H1 (cell line): ENCODE data around the gene ABHD14A. TPM values are rescaled to one million over a fixed set of nuclear protein-coding genes. Genes with fewer than 3 reads are reported as not detected.

ENCODE experiments used
- BCL11A ChIP-seq, 2 experiments: IDR thresholded peaks; one replicate each; pipeline ENCODE4 v1.6.1; 2011; ENCODE audit warnings: low read depth in 2 of 2, low read length in 2 of 2, mild to moderate bottlenecking in 2 of 2
- CEBPB ChIP-seq: IDR thresholded peaks from 2 replicates; pipeline ENCODE4 v1.6.1; 2012; ENCODE audit warnings: low read depth, low read length
- CHD1 ChIP-seq: IDR thresholded peaks from 2 replicates; pipeline ENCODE4 v1.6.1; 2012; ENCODE audit warnings: low read depth, low read length, improper control_type of control experiment
- CREB1 ChIP-seq: IDR thresholded peaks from 2 replicates; pipeline ENCODE4 v1.6.1; 2012; ENCODE audit warnings: inconsistent platforms
- CTBP2 ChIP-seq: IDR thresholded peaks from 2 replicates; pipeline ENCODE4 v1.7.0; 2011; ENCODE audit warnings: borderline replicate concordance, mild to moderate bottlenecking, moderate library complexity, mixed read lengths, low read length; ENCODE audit not compliant: insufficient read depth, insufficient read length
- EGR1 ChIP-seq: IDR thresholded peaks from 2 replicates; pipeline ENCODE4 v1.6.1; 2011; ENCODE audit warnings: low read depth, low read length, borderline replicate concordance
- EP300 ChIP-seq, 2 experiments: IDR thresholded peaks; 1 replicate in 1 of 2; 2 replicates in 1 of 2; pipeline ENCODE4 v1.6.1; 2011 to 2012; ENCODE audit warnings: low read depth in 2 of 2, low read length in 2 of 2, mild to moderate bottlenecking in 2 of 2, borderline replicate concordance in 1 of 2, inconsistent platforms in 1 of 2, moderate library complexity in 1 of 2
- EZH2 ChIP-seq: fragments of 200-600 bp; sonication (generic); IDR thresholded peaks from 2 replicates; pipeline ENCODE4 v1.7.1; 2012; ENCODE audit warnings: low read depth, mild to moderate bottlenecking, moderate library complexity, low read length, inconsistent platforms; ENCODE audit not compliant: severe bottlenecking
- GTF2F1 ChIP-seq: IDR thresholded peaks from 2 replicates; pipeline ENCODE4 v1.6.1; 2012; ENCODE audit warnings: low read depth, low read length, improper control_type of control experiment, borderline replicate concordance
- HDAC2 ChIP-seq, 2 experiments: fragments of 300-600 bp in 1 of 2; sonication (generic) in 1 of 2; IDR thresholded peaks; 2 replicates each; pipeline ENCODE4 v1.6.1; 2011 to 2012; ENCODE audit warnings: low read depth in 2 of 2, low read length in 2 of 2, mild to moderate bottlenecking in 2 of 2, moderate library complexity in 2 of 2, borderline replicate concordance in 1 of 2, inconsistent platforms in 1 of 2
- HDAC6 ChIP-seq: IDR thresholded peaks from one replicate; pipeline ENCODE4 v1.7.1; 2012; ENCODE audit warnings: low read depth, mild to moderate bottlenecking, inconsistent platforms, low read length, moderate library complexity
- POLR2AphosphoS5 ChIP-seq: IDR thresholded peaks from 2 replicates; pipeline ENCODE4 v1.6.1; 2011; ENCODE audit warnings: low read depth, low read length
- POU5F1 ChIP-seq: IDR thresholded peaks from 2 replicates; pipeline ENCODE4 v1.6.1; 2011; ENCODE audit warnings: low read depth, mild to moderate bottlenecking, low read length, moderate library complexity
- RBBP5 ChIP-seq: IDR thresholded peaks from 2 replicates; pipeline ENCODE4 v1.7.1; 2012; ENCODE audit warnings: low read depth, mild to moderate bottlenecking, inconsistent platforms, low read length, moderate library complexity, borderline replicate concordance
- SAP30 ChIP-seq: fragments of 300-600 bp; sonication (generic); IDR thresholded peaks from 2 replicates; pipeline ENCODE4 v1.7.1; 2012; ENCODE audit warnings: low read length, moderate library complexity, mild to moderate bottlenecking, inconsistent platforms; ENCODE audit not compliant: insufficient read depth, insufficient replicate concordance
- SIX5 ChIP-seq: IDR thresholded peaks from 2 replicates; pipeline ENCODE4 v1.6.1; 2011; ENCODE audit warnings: mild to moderate bottlenecking, low read depth, low read length
- SP2 ChIP-seq: IDR thresholded peaks from 2 replicates; pipeline ENCODE4 v1.6.1; 2012; ENCODE audit warnings: mild to moderate bottlenecking, low read length, inconsistent platforms
- SP4 ChIP-seq: IDR thresholded peaks from 2 replicates; pipeline ENCODE4 v1.6.1; 2012; ENCODE audit warnings: low read length, inconsistent platforms
- TAF1 ChIP-seq: IDR thresholded peaks from 2 replicates; pipeline ENCODE4 v1.6.1; 2011; ENCODE audit warnings: mild to moderate bottlenecking, low read depth, low read length
- TCF12 ChIP-seq: IDR thresholded peaks from 2 replicates; pipeline ENCODE4 v1.6.1; 2011; ENCODE audit warnings: low read depth, mild to moderate bottlenecking, low read length
- polyA plus RNA-seq, 7 experiments: library from polyadenylated mRNA; depleted of rRNA in 3 of 7; stranded (reverse) in 5 of 7; unstranded in 2 of 7; fragments of >200 nt in 5 of 7; fragments of 200-250 nt in 2 of 7; gene quantifications; 1 replicate in 5 of 7; 2 replicates in 1 of 7; 4 replicates in 1 of 7; pipeline versions ENCODE4 v1.2.1 to v1.2.3, GENCODE V29; 2011 to 2013; ENCODE audit warnings: missing spikeins in 2 of 7, mixed read lengths in 2 of 7
- total RNA-seq: library from RNA; stranded (reverse); fragmentation: NEBNext Ultra II Directional; extraction: Animal tissue kit (Norgen Biotek cat#: 25700); gene quantifications from 2 replicates; pipeline ENCODE4 v1.2.1, GENCODE V29; 2021
- TF ChIP-seq, protein P1 (sequence below), 3 experiments: IDR thresholded peaks; 1 replicate in 2 of 3; 2 replicates in 1 of 3; pipeline versions ENCODE4 v1.5.1 to v1.6.1; 2011; ENCODE audit warnings: low read length in 3 of 3, mild to moderate bottlenecking in 3 of 3, inconsistent platforms in 2 of 3, low read depth in 1 of 3, moderate library complexity in 1 of 3; ENCODE audit not compliant: insufficient read depth in 1 of 3; ENCODE audit errors: control extremely low read depth in 1 of 3

ABHD14A gene
- total and polyA plus RNA-seq, 2 of the 8 experiments (the other 6 are each of a cell fraction or from before 2014, with no cell fraction given), result 4.6 to 9.8 TPM

DNA sequence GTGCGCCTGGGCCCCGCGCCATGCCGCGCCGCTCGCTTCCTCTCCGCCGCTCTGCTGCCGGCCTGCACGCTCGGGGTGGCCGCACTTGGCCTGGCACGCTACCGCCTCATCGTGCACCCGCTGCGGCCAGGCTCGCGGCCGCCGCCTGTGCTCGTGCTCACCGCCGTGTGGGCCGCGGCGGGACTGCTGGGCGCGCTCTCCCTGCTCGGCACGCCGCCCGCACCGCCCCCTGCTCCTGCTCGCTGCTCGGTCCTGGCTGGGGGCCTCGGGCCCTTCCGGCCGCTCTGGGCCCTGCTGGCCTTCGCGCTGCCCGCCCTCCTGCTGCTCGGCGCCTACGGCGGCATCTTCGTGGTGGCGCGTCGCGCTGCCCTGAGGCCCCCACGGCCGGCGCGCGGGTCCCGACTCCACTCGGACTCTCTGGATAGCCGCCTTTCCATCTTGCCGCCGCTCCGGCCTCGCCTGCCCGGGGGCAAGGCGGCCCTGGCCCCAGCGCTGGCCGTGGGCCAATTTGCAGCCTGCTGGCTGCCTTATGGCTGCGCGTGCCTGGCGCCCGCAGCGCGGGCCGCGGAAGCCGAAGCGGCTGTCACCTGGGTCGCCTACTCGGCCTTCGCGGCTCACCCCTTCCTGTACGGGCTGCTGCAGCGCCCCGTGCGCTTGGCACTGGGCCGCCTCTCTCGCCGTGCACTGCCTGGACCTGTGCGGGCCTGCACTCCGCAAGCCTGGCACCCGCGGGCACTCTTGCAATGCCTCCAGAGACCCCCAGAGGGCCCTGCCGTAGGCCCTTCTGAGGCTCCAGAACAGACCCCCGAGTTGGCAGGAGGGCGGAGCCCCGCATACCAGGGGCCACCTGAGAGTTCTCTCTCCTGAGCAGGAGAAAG lies 18.7 kb upstream of the ABHD14A start (continued):
- TF ChIP-seq EGR1, result no peak
- no peak for TF ChIP-seq SP4
- TF ChIP-seq POU5F1, result no peak
- no peak for TF ChIP-seq SIX5
- TF ChIP-seq SP2, result no peak
- peak; percentile 61 for TF ChIP-seq CTBP2
- TF ChIP-seq EP300 (IDR thresholded peaks at IDR 0.05; ENCODE audit: borderline replicate concordance in 1 of 2, low read depth in 2 of 2, low read length in 2 of 2), result 0 out of 3 replicates have a peak, but pooled peaks of 1 of the 2 experiments have one; percentile 18
- no peak for TF ChIP-seq GTF2F1
- TF ChIP-seq CEBPB, result no peak
- 0 out of 4 replicates have a peak, but pooled peaks of 1 of the 2 experiments have one; percentile 37 for TF ChIP-seq HDAC2 (IDR thresholded peaks at IDR 0.05; ENCODE audit: borderline replicate concordance in 1 of 2, low read depth in 2 of 2, low read length in 2 of 2)
- no peak; the same call in 1 of the 2 replicates for TF ChIP-seq RBBP5
- no peak for TF ChIP-seq TCF12
- 0 out of 2 replicates have a peak, but pooled peaks have one; percentile 34 for TF ChIP-seq TAF1
- TF ChIP-seq, protein P1, sequence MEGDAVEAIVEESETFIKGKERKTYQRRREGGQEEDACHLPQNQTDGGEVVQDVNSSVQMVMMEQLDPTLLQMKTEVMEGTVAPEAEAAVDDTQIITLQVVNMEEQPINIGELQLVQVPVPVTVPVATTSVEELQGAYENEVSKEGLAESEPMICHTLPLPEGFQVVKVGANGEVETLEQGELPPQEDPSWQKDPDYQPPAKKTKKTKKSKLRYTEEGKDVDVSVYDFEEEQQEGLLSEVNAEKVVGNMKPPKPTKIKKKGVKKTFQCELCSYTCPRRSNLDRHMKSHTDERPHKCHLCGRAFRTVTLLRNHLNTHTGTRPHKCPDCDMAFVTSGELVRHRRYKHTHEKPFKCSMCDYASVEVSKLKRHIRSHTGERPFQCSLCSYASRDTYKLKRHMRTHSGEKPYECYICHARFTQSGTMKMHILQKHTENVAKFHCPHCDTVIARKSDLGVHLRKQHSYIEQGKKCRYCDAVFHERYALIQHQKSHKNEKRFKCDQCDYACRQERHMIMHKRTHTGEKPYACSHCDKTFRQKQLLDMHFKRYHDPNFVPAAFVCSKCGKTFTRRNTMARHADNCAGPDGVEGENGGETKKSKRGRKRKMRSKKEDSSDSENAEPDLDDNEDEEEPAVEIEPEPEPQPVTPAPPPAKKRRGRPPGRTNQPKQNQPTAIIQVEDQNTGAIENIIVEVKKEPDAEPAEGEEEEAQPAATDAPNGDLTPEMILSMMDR (IDR thresholded peaks at IDR 0.05; ENCODE audit: control extremely low read depth in 1 of 3, insufficient read depth in 1 of 3, low read depth in 1 of 3, low read length in 3 of 3), result peak in 2 of 3 experiments; percentile 63 to 81; a peak in 3 of 4 replicates
- no peak for TF ChIP-seq BCL11A (IDR thresholded peaks at IDR 0.05; ENCODE audit: low read depth in 2 of 2, low read length in 2 of 2)
- no peak for TF ChIP-seq CHD1
- 0 out of 2 replicates have a peak, but pooled peaks have one; percentile 30 for TF ChIP-seq POLR2AphosphoS5
- no peak for TF ChIP-seq CREB1
- TF ChIP-seq EZH2, result no peak
- TF ChIP-seq SAP30, result no peak
- TF ChIP-seq HDAC6, result no peak
